Astrocyte (in vitro differentiated cells and primary cell): ENCODE data around the gene CPA1. TPM values are rescaled to one million over a fixed set of nuclear protein-coding genes. Genes with fewer than 3 reads are reported as not detected.

ENCODE experiments used
- DNase-seq: peaks from one replicate; pipeline ENCODE4 v3.0.0-alpha.2; 2010; ENCODE audit warnings: low read depth
- FAIRE-seq: peaks from 2 replicates; lab custom pipeline; 2011; peaks lifted over from hg19 to GRCh38; lab: Jason Lieb, UNC
- H2AFZ ChIP-seq: 2 replicates; pipeline ENCODE4 v1.6.0; 2012; ENCODE audit warnings: low read depth, low read length, inconsistent platforms
- H3K27ac ChIP-seq: 2 replicates; pipeline ENCODE4 v1.5.1; 2011; ENCODE audit warnings: low read depth, low read length, inconsistent platforms
- H3K27me3 ChIP-seq: 2 replicates; pipeline ENCODE4 v1.6.0; 2011; ENCODE audit warnings: low read length, inconsistent platforms; ENCODE audit not compliant: insufficient read depth
- H3K36me3 ChIP-seq: 2 replicates; pipeline ENCODE4 v1.5.1; 2011; ENCODE audit warnings: low read length, inconsistent platforms; ENCODE audit not compliant: insufficient read depth
- H3K4me1 ChIP-seq: 2 replicates; pipeline ENCODE4 v1.5.1; 2011; ENCODE audit warnings: low read length, inconsistent platforms; ENCODE audit not compliant: insufficient read depth
- H3K4me2 ChIP-seq: 2 replicates; pipeline ENCODE4 v1.6.0; 2012; ENCODE audit warnings: low read length, inconsistent platforms
- H3K4me3 ChIP-seq: 2 replicates; pipeline ENCODE4 v1.5.1; 2011; ENCODE audit warnings: low read depth, mild to moderate bottlenecking, low read length, inconsistent platforms; ENCODE audit not compliant: insufficient read depth
- H3K79me2 ChIP-seq: 2 replicates; pipeline ENCODE4 v1.6.0; 2012; ENCODE audit warnings: mild to moderate bottlenecking, low read length, inconsistent platforms; ENCODE audit not compliant: insufficient read depth
- H3K9ac ChIP-seq: 2 replicates; pipeline ENCODE4 v1.6.0; 2012; ENCODE audit warnings: mild to moderate bottlenecking, low read length, inconsistent platforms
- H3K9me3 ChIP-seq: 2 replicates; pipeline ENCODE4 v1.5.1; 2012; ENCODE audit warnings: low read depth, mild to moderate bottlenecking, low read length, inconsistent platforms; ENCODE audit not compliant: insufficient read depth
- H4K20me1 ChIP-seq: 2 replicates; pipeline ENCODE4 v1.6.0; 2012; ENCODE audit warnings: low read length, inconsistent platforms; ENCODE audit not compliant: insufficient read depth
- H3K27ac Mint-ChIP-seq: one replicate; pipeline ENCODE4 v1.8.0; 2021; ENCODE audit warnings: mild to moderate bottlenecking, mixed read lengths; ENCODE audit not compliant: unreplicated experiment
- H3K27me3 Mint-ChIP-seq: one replicate; pipeline ENCODE4 v1.8.0; 2021; ENCODE audit warnings: low read depth, mixed read lengths; ENCODE audit not compliant: unreplicated experiment
- H3K36me3 Mint-ChIP-seq: one replicate; pipeline ENCODE4 v1.8.0; 2021; ENCODE audit warnings: low read depth, mixed read lengths; ENCODE audit not compliant: unreplicated experiment
- H3K4me1 Mint-ChIP-seq: one replicate; pipeline ENCODE4 v1.8.0; 2021; ENCODE audit warnings: low read depth, mixed read lengths; ENCODE audit not compliant: unreplicated experiment
- H3K4me3 Mint-ChIP-seq: one replicate; pipeline ENCODE4 v1.8.0; 2021; ENCODE audit warnings: mild to moderate bottlenecking, moderate library complexity, mixed read lengths; ENCODE audit not compliant: unreplicated experiment
- H3K9me3 Mint-ChIP-seq: one replicate; pipeline ENCODE4 v1.8.0; 2021; ENCODE audit warnings: mild to moderate bottlenecking, mixed read lengths; ENCODE audit not compliant: unreplicated experiment
- EZH2 ChIP-seq: IDR thresholded peaks from 2 replicates; pipeline ENCODE4 v1.6.1; 2012; ENCODE audit warnings: mild to moderate bottlenecking, low read length, inconsistent platforms; ENCODE audit not compliant: insufficient read depth
- total RNA-seq: library from RNA; stranded (reverse); gene quantifications from 2 replicates; pipeline ENCODE4 v1.2.1, GENCODE V29; 2021
- TF ChIP-seq, protein P1 (sequence below): IDR thresholded peaks from 2 replicates; pipeline ENCODE4 v1.5.1; 2011; ENCODE audit warnings: low read depth, mild to moderate bottlenecking, inconsistent platforms, low read length, moderate library complexity; ENCODE audit not compliant: insufficient read depth

CPA1 gene
- total RNA-seq, 1 donor from 2014 or later = not detected

DNA sequence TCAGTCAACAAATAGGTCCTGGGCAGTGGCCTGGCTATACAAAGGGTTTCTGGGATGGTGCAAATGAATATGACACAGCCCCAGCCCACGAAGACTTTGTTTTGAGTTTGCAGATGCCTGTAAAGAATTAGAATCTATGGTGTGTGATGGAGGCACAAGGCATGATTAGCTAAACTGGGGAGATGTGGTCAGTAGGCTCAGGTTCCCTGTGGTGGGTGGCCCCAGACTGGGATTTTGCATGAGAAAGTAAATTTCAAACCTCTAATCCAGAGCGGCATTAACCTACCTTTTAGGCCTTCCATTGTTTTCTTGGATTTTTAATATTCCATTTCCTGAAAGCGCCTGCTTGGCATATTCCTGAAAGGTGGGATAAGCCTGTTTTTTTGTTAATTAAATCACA is 42.1 kb upstream of the CPA1 start:
- no peak overlapping the region for H2AFZ ChIP-seq
- no peaks in the 10 kb centered on the region for H3K36me3 Mint-ChIP-seq
- no peak overlapping the region for H3K9ac ChIP-seq
- H3K27me3 Mint-ChIP-seq = no peaks in the 10 kb centered on the region
- H3K4me3 Mint-ChIP-seq = no peak overlapping the region
- no peaks in the 10 kb centered on the region for H4K20me1 ChIP-seq
- H3K27me3 ChIP-seq = no peaks in the 10 kb centered on the region
- no peak for DNase-seq
- no peak overlapping the region for H3K4me2 ChIP-seq
- H3K36me3 ChIP-seq = no peaks in the 10 kb centered on the region
- H3K9me3 Mint-ChIP-seq = no peaks in the 10 kb centered on the region
- no peak for TF ChIP-seq EZH2
- TF ChIP-seq, protein P1, sequence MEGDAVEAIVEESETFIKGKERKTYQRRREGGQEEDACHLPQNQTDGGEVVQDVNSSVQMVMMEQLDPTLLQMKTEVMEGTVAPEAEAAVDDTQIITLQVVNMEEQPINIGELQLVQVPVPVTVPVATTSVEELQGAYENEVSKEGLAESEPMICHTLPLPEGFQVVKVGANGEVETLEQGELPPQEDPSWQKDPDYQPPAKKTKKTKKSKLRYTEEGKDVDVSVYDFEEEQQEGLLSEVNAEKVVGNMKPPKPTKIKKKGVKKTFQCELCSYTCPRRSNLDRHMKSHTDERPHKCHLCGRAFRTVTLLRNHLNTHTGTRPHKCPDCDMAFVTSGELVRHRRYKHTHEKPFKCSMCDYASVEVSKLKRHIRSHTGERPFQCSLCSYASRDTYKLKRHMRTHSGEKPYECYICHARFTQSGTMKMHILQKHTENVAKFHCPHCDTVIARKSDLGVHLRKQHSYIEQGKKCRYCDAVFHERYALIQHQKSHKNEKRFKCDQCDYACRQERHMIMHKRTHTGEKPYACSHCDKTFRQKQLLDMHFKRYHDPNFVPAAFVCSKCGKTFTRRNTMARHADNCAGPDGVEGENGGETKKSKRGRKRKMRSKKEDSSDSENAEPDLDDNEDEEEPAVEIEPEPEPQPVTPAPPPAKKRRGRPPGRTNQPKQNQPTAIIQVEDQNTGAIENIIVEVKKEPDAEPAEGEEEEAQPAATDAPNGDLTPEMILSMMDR = no peak
- H3K4me1 ChIP-seq = no peaks in the 10 kb centered on the region
- no peak overlapping the region for H3K27ac Mint-ChIP-seq
- H3K9me3 ChIP-seq = no peaks in the 10 kb centered on the region
- no peaks in the 10 kb centered on the region for H3K4me1 Mint-ChIP-seq
- no peak for FAIRE-seq
- no peaks in the 10 kb centered on the region for H3K79me2 ChIP-seq
- H3K27ac ChIP-seq = no peak overlapping the region
- no peak overlapping the region for H3K4me3 ChIP-seq

DNA sequence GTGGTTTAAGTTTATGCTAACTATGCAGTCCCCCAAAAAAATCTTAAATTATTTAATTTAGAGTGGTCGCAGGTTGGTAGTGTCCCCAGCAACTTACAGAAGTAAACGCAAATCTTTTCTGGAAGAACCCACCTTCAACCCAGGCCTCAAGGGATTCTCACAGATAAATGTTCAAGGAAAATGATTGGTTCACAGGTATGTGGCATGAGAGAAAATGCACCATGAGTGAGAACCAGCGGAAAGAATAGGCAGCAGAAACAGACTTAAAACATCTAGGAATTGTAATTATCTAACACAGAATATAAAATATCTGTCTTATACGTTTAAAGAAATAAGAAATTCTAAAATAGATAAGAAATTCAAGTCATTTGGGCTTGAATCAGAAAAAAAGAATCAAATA is 38.4 kb upstream of the CPA1 start:
- H3K27me3 ChIP-seq = no peaks in the 10 kb centered on the region
- H3K27ac Mint-ChIP-seq = no peak overlapping the region
- H3K36me3 Mint-ChIP-seq = no peaks in the 10 kb centered on the region
- no peak overlapping the region for H3K27ac ChIP-seq
- no peaks in the 10 kb centered on the region for H3K9me3 ChIP-seq
- H3K36me3 ChIP-seq = no peaks in the 10 kb centered on the region
- no peak overlapping the region for H3K4me3 Mint-ChIP-seq
- H3K9me3 Mint-ChIP-seq = no peaks in the 10 kb centered on the region
- H3K79me2 ChIP-seq = no peaks in the 10 kb centered on the region
- DNase-seq = no peak
- FAIRE-seq = no peak
- H3K9ac ChIP-seq = no peak overlapping the region
- no peaks in the 10 kb centered on the region for H3K27me3 Mint-ChIP-seq
- peaks cover 8% of the 10 kb centered on the region for H3K4me1 Mint-ChIP-seq
- no peak overlapping the region for H3K4me2 ChIP-seq
- H3K4me1 ChIP-seq = no peaks in the 10 kb centered on the region
- no peaks in the 10 kb centered on the region for H4K20me1 ChIP-seq
- H3K4me3 ChIP-seq = no peak overlapping the region
- TF ChIP-seq, protein P1 = no peak
- TF ChIP-seq EZH2 = no peak
- H2AFZ ChIP-seq = no peak overlapping the region

DNA sequence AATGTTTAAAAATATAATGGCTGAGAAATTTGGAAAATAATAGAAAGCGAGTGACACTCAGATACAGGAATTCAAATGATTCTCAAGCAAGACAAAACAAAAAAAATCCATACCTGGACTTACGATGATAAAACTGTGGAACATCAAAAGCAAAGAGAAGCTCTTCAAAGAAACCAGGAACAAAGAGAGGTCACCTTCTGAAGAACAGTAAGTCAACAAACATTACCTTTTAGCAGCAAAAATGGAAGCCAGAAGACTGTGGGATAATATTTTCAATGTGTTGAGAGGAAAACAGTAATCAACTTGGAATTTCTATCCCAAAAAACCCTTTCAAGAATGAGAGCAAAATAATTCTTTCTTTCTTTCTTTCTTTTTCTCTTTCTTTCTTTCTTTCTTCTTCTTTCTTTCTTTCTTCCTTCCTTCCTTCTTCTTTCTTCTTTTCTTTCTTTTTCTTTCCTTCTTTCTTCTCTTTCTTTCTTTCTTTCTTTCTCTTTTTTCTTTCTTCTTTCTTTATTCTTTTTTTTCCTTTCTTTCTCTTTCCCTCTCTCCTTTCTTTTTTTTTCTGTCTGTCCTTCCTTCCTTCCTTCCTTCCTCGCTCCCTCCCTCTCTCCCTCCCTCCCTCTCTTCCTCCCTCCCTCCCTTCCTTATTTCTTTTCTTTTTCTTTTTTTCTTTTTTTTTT is 37.5 kb upstream of the CPA1 start:
- Histone ChIP-seq H3K79me2 (no peaks in the 10 kb centered on the region), H3K36me3 (no peaks in the 10 kb centered on the region)
- FAIRE-seq = peak; percentile 34

More for the DNA sequence above, 37.5 kb upstream of the CPA1 start:
- H3K4me1 Mint-ChIP-seq = peaks cover 8% of the 10 kb centered on the region
- no peak overlapping the region for H3K4me2 ChIP-seq
- DNase-seq = no peak
- no peaks in the 10 kb centered on the region for H3K36me3 Mint-ChIP-seq
- no peak overlapping the region for H3K9ac ChIP-seq
- TF ChIP-seq EZH2 = no peak
- TF ChIP-seq, protein P1 = no peak
- no peak overlapping the region for H3K4me3 Mint-ChIP-seq
- no peaks in the 10 kb centered on the region for H3K27me3 ChIP-seq
- no peak overlapping the region for H3K27ac Mint-ChIP-seq
- H3K27me3 Mint-ChIP-seq = peaks cover 3% of the 10 kb centered on the region
- no peaks in the 10 kb centered on the region for H3K9me3 ChIP-seq
- no peaks in the 10 kb centered on the region for H3K4me1 ChIP-seq
- no peaks in the 10 kb centered on the region for H4K20me1 ChIP-seq
- H3K4me3 ChIP-seq = no peak overlapping the region
- no peak overlapping the region for H2AFZ ChIP-seq
- no peaks in the 10 kb centered on the region for H3K9me3 Mint-ChIP-seq
- no peak overlapping the region for H3K27ac ChIP-seq
